HG03060 (cell line): ENCODE results near the gene KDM3B.

ENCODE experiments used
- ATAC-seq: cut with Tn5 transposase; IDR thresholded peaks from one replicate; pipeline ENCODE4 v1.9.1; 2021; ENCODE audit warnings: low read depth, moderate number of reproducible peaks; ENCODE audit not compliant: unreplicated experiment

The KDM3B gene

GRCh38 chr5:138444774-138445546, 92.5 kb downstream of the KDM3B start:
- no peak for ATAC-seq

- ATAC-seq: no peak
Observed at GRCh38 chr5:138445547-138446271, 93.2 kb downstream of the KDM3B start.

GRCh38 chr5:138448070-138448469, 95.6 kb downstream of the KDM3B start:
- no peak for ATAC-seq

GRCh38 chr5:138448481-138449398, 96.3 kb downstream of the KDM3B start:
- no peak for ATAC-seq

- no peak for ATAC-seq
Observed at GRCh38 chr5:138449501-138450239, 97.2 kb downstream of the KDM3B start.

GRCh38 chr5:138450971-138451370, 98.5 kb downstream of the KDM3B start:
- no peak for ATAC-seq

GRCh38 chr5:138452720-138453119, 100.2 kb downstream of the KDM3B start:
- no peak for ATAC-seq

GRCh38 chr5:138453590-138453989, 101.1 kb downstream of the KDM3B start:
- ATAC-seq: no peak

- ATAC-seq: no peak
Observed at GRCh38 chr5:138454121-138454520, 101.6 kb downstream of the KDM3B start.

- ATAC-seq: no peak
Observed at GRCh38 chr5:138455232-138455930, 102.9 kb downstream of the KDM3B start.

- no peak for ATAC-seq
Observed at GRCh38 chr5:138457531-138458275, 105.2 kb downstream of the KDM3B start.

GRCh38 chr5:138458384-138458783, 105.9 kb downstream of the KDM3B start:
- no peak for ATAC-seq

GRCh38 chr5:138458856-138459255, 106.4 kb downstream of the KDM3B start:
- ATAC-seq: no peak

GRCh38 chr5:138459311-138459933, 106.9 kb downstream of the KDM3B start:
- no peak for ATAC-seq

- no peak for ATAC-seq
Observed at GRCh38 chr5:138460032-138460693, 107.7 kb downstream of the KDM3B start.

GRCh38 chr5:138461343-138462125, 109.0 kb downstream of the KDM3B start:
- ATAC-seq: no peak

GRCh38 chr5:138463419-138464007, 111.0 kb downstream of the KDM3B start:
- ATAC-seq: no peak
